ENCODE measurements around the gene ZSWIM1. TPM values are rescaled to one million over a fixed set of nuclear protein-coding genes. Genes with fewer than 3 reads are reported as not detected.
A peak's percentile ranks its signal among the peaks of the same experiment; 100 is the strongest.

ZSWIM1 gene
- total and polyA plus RNA-seq, 8 donors, result 1.7 to 13.4 (median 3.5) TPM

GRCh38 chr20:45833883-45834796 is 46.9 kb upstream of the ZSWIM1 start:
- H3K36me3 ChIP-seq, result peaks cover 0 to 22% (median 7%) of the 10 kb centered on the region in 4 donors
- peak overlapping the region; percentile 87 to 97 (median 94) for H3K27ac ChIP-seq
- 3 to 12% (median 6%) methylated on average over 25 to 71 of the region's 71 CpGs for WGBS, 5 donors
- peak; percentile 69 to 92 for DNase-seq
- H3K27me3 ChIP-seq, result no peaks in the 10 kb centered on the region
- TF ChIP-seq POLR2A (IDR thresholded peaks at IDR 0.05), result no peak
- peak in 1 of 3 donors; percentile 6 for TF ChIP-seq POLR2AphosphoS5 (IDR thresholded peaks at IDR 0.05)
- intact Hi-C loops (cut with DNase I; ENCODE audit: low total_unique reads), result no loop called here
- H3K9me3 ChIP-seq, result no peaks in the 10 kb centered on the region
- peaks cover 26 to 65% (median 47%) of the 10 kb centered on the region in 4 donors for H3K4me1 ChIP-seq
- H3K4me3 ChIP-seq, result peak overlapping the region; percentile 61 to 81 (median 73)

DNA sequence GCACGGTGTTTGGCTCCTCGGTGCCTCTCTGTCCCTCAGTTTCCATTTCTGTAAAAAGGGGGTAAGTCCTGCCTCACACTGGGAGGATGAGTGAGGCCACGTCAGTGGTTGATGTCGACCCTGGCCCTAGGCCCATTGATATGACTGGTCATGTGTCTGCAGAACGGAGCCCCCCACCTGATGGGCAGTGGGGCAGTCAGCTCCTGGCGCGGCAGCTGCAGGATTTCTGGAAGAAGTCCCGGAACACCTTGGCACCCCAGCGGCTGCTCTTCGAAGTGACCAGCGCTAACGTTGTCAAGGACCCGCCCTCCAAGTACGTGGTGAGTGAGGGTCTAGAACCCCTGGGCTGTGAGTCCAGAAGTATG is 46.2 kb upstream of the ZSWIM1 start:
- DNase-seq, result no peak
- peaks cover 0 to 27% (median 8%) of the 10 kb centered on the region in 4 donors for H3K36me3 ChIP-seq

GRCh38 chr20:45835329-45835765 is 45.7 kb upstream of the ZSWIM1 start:
- peaks cover 5 to 32% (median 12%) of the 10 kb centered on the region in 4 donors for H3K36me3 ChIP-seq
- 47 to 64% (median 62%) methylated on average over 3 of the region's 3 CpGs for WGBS, 5 donors
- peak overlapping the region; percentile 16 to 81 (median 73) for H3K4me3 ChIP-seq
- H3K27ac ChIP-seq, result peak overlapping the region in 4 of 5 donors; percentile 59 to 97 (median 95)
- TF ChIP-seq EP300 (IDR thresholded peaks at IDR 0.05) (no peak), POLR2A (IDR thresholded peaks at IDR 0.05) (no peak), POLR2AphosphoS5 (IDR thresholded peaks at IDR 0.05) (no peak), CTCF (IDR thresholded peaks at IDR 0.05) (no peak)
- peaks cover 26 to 65% (median 47%) of the 10 kb centered on the region in 4 donors for H3K4me1 ChIP-seq
- no peaks in the 10 kb centered on the region for H3K9me3 ChIP-seq
- DNase-seq, result no peak
- intact Hi-C loops (cut with DNase I; ENCODE audit: low total_unique reads), result no loop called here
- no peaks in the 10 kb centered on the region for H3K27me3 ChIP-seq

More for the DNA sequence above, 46.2 kb upstream of the ZSWIM1 start:
- peak overlapping the region; percentile 61 to 81 (median 73) for H3K4me3 ChIP-seq
- peak overlapping the region; percentile 87 to 97 (median 94) for H3K27ac ChIP-seq
- peaks cover 26 to 65% (median 47%) of the 10 kb centered on the region in 4 donors for H3K4me1 ChIP-seq
- intact Hi-C loops (cut with DNase I; ENCODE audit: low total_unique reads), result no loop called here
- H3K9me3 ChIP-seq, result no peaks in the 10 kb centered on the region
- TF ChIP-seq CTCF (IDR thresholded peaks at IDR 0.05) (no peak), EP300 (IDR thresholded peaks at IDR 0.05) (no peak), POLR2A (IDR thresholded peaks at IDR 0.05) (no peak), POLR2AphosphoS5 (IDR thresholded peaks at IDR 0.05) (no peak)
- H3K27me3 ChIP-seq, result no peaks in the 10 kb centered on the region
- 74 to 81% (median 78%) methylated on average over 8 to 14 of the region's 14 CpGs for WGBS, 5 donors

GRCh38 chr20:45835825-45836224 is 45.2 kb upstream of the ZSWIM1 start:
- H3K27ac ChIP-seq, result peak overlapping the region in 4 of 5 donors; percentile 59 to 97 (median 95)
- peak overlapping the region in 3 of 4 donors; percentile 16 to 81 (median 77) for H3K4me3 ChIP-seq
- WGBS, 5 donors, result 72 to 89% (median 87%) methylated on average over 5 of the region's 5 CpGs
- no peak for DNase-seq
- no peaks in the 10 kb centered on the region for H3K27me3 ChIP-seq
- peaks cover 9 to 37% (median 17%) of the 10 kb centered on the region in 4 donors for H3K36me3 ChIP-seq
- no peak for TF ChIP-seq POLR2A (IDR thresholded peaks at IDR 0.05)
- no peak for TF ChIP-seq CTCF (IDR thresholded peaks at IDR 0.05)
- TF ChIP-seq POLR2AphosphoS5 (IDR thresholded peaks at IDR 0.05), result no peak
- TF ChIP-seq EP300 (IDR thresholded peaks at IDR 0.05), result no peak
- no peaks in the 10 kb centered on the region for H3K9me3 ChIP-seq
- H3K4me1 ChIP-seq, result peaks cover 26 to 69% (median 50%) of the 10 kb centered on the region in 4 donors
- intact Hi-C loops (cut with DNase I; ENCODE audit: low total_unique reads), result no loop called here

Data from stomach (tissue), 9 donors.